HepG2 (cell line): Measurements from ENCODE around the gene RAC3. TPM values are rescaled to one million over a fixed set of nuclear protein-coding genes. Genes with fewer than 3 reads are reported as not detected.
A peak's percentile ranks its signal among the peaks of the same experiment; 100 is the strongest.

Experiments
- DR1 ChIP-seq: sonication (generic); formaldehyde crosslinking; IDR thresholded peaks from 2 replicates; pipeline ENCODE4 v1.8.0; 2021; ENCODE audit warnings: mild to moderate bottlenecking, missing genetic modification reagents, inconsistent platforms
- GABPA ChIP-seq, 2 experiments: IDR thresholded peaks; 2 replicates each; pipeline ENCODE4 v1.6.1; 2011 to 2016; ENCODE audit warnings: low read depth in 2 of 2, low read length in 1 of 2, missing biosample characterization in 1 of 2, missing genetic modification characterization in 1 of 2
- GZF1 ChIP-seq: sonication (generic); formaldehyde crosslinking; IDR thresholded peaks from 2 replicates; pipeline ENCODE4 v1.5.1; 2020; ENCODE audit warnings: mild to moderate bottlenecking, missing genetic modification reagents
- HNRNPL ChIP-seq: fragments of 200-400 bp; formaldehyde crosslinking; IDR thresholded peaks from 2 replicates; pipeline ENCODE4 v1.6.1; 2017; ENCODE audit warnings: mild to moderate bottlenecking, low read depth, low read length
- MATR3 ChIP-seq: sonication (generic); formaldehyde crosslinking; IDR thresholded peaks from 2 replicates; pipeline ENCODE4 v1.4.0; 2020; ENCODE audit warnings: missing genetic modification reagents
- POLR2G ChIP-seq: fragments of 200-400 bp; formaldehyde crosslinking; IDR thresholded peaks from 2 replicates; pipeline ENCODE4 v1.6.1; 2018; ENCODE audit warnings: mild to moderate bottlenecking, low read depth, low read length, moderate library complexity
- PTBP1 ChIP-seq: fragments of 200-400 bp; formaldehyde crosslinking; IDR thresholded peaks from 2 replicates; pipeline ENCODE4 v1.6.1; 2018; ENCODE audit warnings: low read length, low read depth; ENCODE audit not compliant: poor library complexity, severe bottlenecking
- WIZ ChIP-seq: sonication (generic); formaldehyde crosslinking; IDR thresholded peaks from 2 replicates; pipeline ENCODE4 v1.5.1; 2020; ENCODE audit warnings: mild to moderate bottlenecking, missing genetic modification reagents
- ZFP82 ChIP-seq: sonication (generic); formaldehyde crosslinking; IDR thresholded peaks from 2 replicates; pipeline ENCODE4 v1.5.1; 2020; ENCODE audit warnings: mild to moderate bottlenecking, missing genetic modification reagents, borderline replicate concordance
- ZNF296 ChIP-seq: sonication (generic); formaldehyde crosslinking; conservative IDR thresholded peaks from 2 replicates; pipeline ENCODE4 v1.5.0; 2020; ENCODE audit warnings: mild to moderate bottlenecking, missing genetic modification reagents
- ZNF563 ChIP-seq: sonication (generic); formaldehyde crosslinking; IDR thresholded peaks from 2 replicates; pipeline ENCODE4 v1.8.0; 2022; ENCODE audit warnings: mild to moderate bottlenecking, moderate library complexity, missing genetic modification reagents
- ZNF629 ChIP-seq: sonication (generic); formaldehyde crosslinking; conservative IDR thresholded peaks from 2 replicates; pipeline ENCODE4 v1.5.0; 2020; ENCODE audit warnings: missing genetic modification reagents
- ZNF841 ChIP-seq: sonication (generic); formaldehyde crosslinking; IDR thresholded peaks from 2 replicates; pipeline ENCODE4 v1.8.1; 2023; ENCODE audit warnings: missing genetic modification reagents, borderline replicate concordance
- ZSCAN12 ChIP-seq: sonication (generic); formaldehyde crosslinking; IDR thresholded peaks from 2 replicates; pipeline ENCODE4 v1.9.0; 2021; ENCODE audit warnings: mild to moderate bottlenecking, missing genetic modification reagents
- polyA plus RNA-seq, 8 experiments: library from polyadenylated mRNA; depleted of rRNA in 3 of 8; stranded (reverse) in 7 of 8; unstranded in 1 of 8; fragments of >200 nt; fragmentation: Illumina TruSeq in 4 of 8; extraction: Trizol in 4 of 8; gene quantifications; 2 replicates each; pipeline versions ENCODE4 v1.2.1 to v1.2.3, GENCODE V29; 2011 to 2016; ENCODE audit warnings: low read depth in 4 of 8, missing spikeins in 1 of 8, mixed read lengths in 1 of 8; ENCODE audit not compliant: insufficient read depth in 1 of 8
- total RNA-seq, 5 experiments: library from RNA; depleted of rRNA; stranded (reverse); fragments of >200 nt; fragmentation: Illumina TruSeq; extraction: Trizol; gene quantifications; 2 replicates each; pipeline ENCODE4 v1.2.3, GENCODE V29; 2016; ENCODE audit warnings: low read depth in 1 of 5
- TF ChIP-seq, protein P1 (sequence below): sonication (generic); formaldehyde crosslinking; IDR thresholded peaks from 2 replicates; pipeline ENCODE4 v1.5.0; 2020; ENCODE audit warnings: mild to moderate bottlenecking, missing genetic modification reagents
- TF ChIP-seq, protein P2 (sequence below): IDR thresholded peaks from 2 replicates; pipeline ENCODE4 v1.6.1; 2016; ENCODE audit warnings: low read depth, borderline replicate concordance
- TF ChIP-seq, protein P3 (sequence below): sonication (generic); formaldehyde crosslinking; IDR thresholded peaks from 2 replicates; pipeline ENCODE4 v1.4.0; 2020; ENCODE audit warnings: missing genetic modification reagents
- TF ChIP-seq, protein P4 (sequence below): sonication (generic); formaldehyde crosslinking; IDR thresholded peaks from 2 replicates; pipeline ENCODE4 v1.8.1; 2023; ENCODE audit warnings: mild to moderate bottlenecking, inconsistent platforms, moderate library complexity, missing genetic modification reagents, borderline replicate concordance
- TF ChIP-seq, protein P5 (sequence below): sonication (generic); formaldehyde crosslinking; IDR thresholded peaks from 2 replicates; pipeline ENCODE4 v1.9.0; 2021; ENCODE audit warnings: missing genetic modification reagents, mild to moderate bottlenecking, borderline replicate concordance
- TF ChIP-seq, protein P6 (sequence below): sonication (generic); formaldehyde crosslinking; IDR thresholded peaks from 2 replicates; pipeline ENCODE4 v1.4.0; 2020; ENCODE audit warnings: mild to moderate bottlenecking, missing genetic modification reagents

The RAC3 gene
- total and polyA plus RNA-seq, 2 of the 13 experiments (the other 11 are each of a cell fraction or from before 2014, with no cell fraction given), result 10.5 to 21.3 TPM

DNA sequence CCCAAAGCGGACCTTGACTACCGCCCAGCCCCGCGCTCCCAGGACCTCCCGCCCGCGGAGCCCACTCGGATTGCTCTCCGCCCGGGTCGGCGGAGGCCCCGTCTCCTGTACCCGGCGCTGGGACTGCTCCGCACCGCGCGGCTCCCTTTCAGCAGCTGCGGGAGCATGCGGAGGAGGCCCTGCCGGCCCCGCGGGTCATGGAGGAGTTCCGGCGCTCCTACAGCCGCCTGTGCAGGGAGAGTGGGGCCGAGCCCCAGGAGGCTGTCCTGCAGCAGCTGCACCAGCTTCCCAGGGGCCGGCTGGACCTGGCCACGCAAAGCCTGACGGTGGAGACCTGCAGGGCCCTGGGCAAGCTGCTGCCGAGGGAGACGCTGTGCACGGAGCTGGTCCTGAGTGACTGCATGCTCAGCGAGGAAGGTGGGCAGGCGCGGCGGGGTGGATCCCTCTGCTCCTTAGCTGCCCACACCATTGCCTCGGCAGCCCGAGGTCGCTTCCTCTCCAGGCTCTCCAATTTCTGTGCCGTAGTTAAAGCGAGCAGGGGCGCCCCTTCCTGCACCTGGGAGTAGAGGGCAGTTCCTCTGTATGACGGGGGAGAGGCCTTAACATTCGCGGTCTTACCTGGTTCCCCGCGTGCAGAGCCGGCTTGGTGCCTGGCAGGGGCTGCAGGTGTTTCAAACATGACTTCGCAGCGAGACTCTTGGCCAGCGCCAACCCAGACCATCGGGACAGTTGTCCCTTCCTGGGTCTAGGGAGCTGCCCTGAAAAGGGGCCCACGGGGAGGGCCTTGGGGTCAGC lies 7.8 kb upstream of the RAC3 start (continued):
- no peak for TF ChIP-seq ZFP82 (CRISPR knock-in tag)
- no peak for TF ChIP-seq ZSCAN12 (CRISPR knock-in tag)
- TF ChIP-seq, protein P1, sequence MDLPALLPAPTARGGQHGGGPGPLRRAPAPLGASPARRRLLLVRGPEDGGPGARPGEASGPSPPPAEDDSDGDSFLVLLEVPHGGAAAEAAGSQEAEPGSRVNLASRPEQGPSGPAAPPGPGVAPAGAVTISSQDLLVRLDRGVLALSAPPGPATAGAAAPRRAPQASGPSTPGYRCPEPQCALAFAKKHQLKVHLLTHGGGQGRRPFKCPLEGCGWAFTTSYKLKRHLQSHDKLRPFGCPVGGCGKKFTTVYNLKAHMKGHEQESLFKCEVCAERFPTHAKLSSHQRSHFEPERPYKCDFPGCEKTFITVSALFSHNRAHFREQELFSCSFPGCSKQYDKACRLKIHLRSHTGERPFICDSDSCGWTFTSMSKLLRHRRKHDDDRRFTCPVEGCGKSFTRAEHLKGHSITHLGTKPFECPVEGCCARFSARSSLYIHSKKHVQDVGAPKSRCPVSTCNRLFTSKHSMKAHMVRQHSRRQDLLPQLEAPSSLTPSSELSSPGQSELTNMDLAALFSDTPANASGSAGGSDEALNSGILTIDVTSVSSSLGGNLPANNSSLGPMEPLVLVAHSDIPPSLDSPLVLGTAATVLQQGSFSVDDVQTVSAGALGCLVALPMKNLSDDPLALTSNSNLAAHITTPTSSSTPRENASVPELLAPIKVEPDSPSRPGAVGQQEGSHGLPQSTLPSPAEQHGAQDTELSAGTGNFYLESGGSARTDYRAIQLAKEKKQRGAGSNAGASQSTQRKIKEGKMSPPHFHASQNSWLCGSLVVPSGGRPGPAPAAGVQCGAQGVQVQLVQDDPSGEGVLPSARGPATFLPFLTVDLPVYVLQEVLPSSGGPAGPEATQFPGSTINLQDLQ (CRISPR knock-in tag), result peak; percentile 61; the same call in 1 of the 2 replicates
- peak; percentile 5 for TF ChIP-seq PTBP1
- peak; percentile 24; the same call in 1 of the 2 replicates for TF ChIP-seq ZNF629 (CRISPR knock-in tag)
- no peak for TF ChIP-seq GABPA (IDR thresholded peaks at IDR 0.05; ENCODE audit: low read depth, low read length)
- TF ChIP-seq GABPA (CRISPR knock-in tag; IDR thresholded peaks at IDR 0.05; ENCODE audit: low read depth), result no peak
- TF ChIP-seq, protein P2, sequence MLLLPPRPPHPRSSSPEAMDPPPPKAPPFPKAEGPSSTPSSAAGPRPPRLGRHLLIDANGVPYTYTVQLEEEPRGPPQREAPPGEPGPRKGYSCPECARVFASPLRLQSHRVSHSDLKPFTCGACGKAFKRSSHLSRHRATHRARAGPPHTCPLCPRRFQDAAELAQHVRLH (CRISPR knock-in tag), result no peak
- peak; percentile 87; the same call in 1 of the 2 replicates for TF ChIP-seq ZNF563 (CRISPR knock-in tag)
- TF ChIP-seq, protein P3, sequence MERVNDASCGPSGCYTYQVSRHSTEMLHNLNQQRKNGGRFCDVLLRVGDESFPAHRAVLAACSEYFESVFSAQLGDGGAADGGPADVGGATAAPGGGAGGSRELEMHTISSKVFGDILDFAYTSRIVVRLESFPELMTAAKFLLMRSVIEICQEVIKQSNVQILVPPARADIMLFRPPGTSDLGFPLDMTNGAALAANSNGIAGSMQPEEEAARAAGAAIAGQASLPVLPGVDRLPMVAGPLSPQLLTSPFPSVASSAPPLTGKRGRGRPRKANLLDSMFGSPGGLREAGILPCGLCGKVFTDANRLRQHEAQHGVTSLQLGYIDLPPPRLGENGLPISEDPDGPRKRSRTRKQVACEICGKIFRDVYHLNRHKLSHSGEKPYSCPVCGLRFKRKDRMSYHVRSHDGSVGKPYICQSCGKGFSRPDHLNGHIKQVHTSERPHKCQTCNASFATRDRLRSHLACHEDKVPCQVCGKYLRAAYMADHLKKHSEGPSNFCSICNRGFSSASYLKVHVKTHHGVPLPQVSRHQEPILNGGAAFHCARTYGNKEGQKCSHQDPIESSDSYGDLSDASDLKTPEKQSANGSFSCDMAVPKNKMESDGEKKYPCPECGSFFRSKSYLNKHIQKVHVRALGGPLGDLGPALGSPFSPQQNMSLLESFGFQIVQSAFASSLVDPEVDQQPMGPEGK (CRISPR knock-in tag), result peak; percentile 5
- TF ChIP-seq POLR2G, result peak; percentile 38
- no peak for TF ChIP-seq ZNF841 (CRISPR knock-in tag)
- TF ChIP-seq ZNF296, result 0 out of 2 replicates have a peak, but pooled peaks have one; percentile 69
- 0 out of 2 replicates have a peak, but pooled peaks have one; percentile 72 for TF ChIP-seq GZF1 (CRISPR knock-in tag)
- no peak for TF ChIP-seq DR1
- TF ChIP-seq, protein P4, sequence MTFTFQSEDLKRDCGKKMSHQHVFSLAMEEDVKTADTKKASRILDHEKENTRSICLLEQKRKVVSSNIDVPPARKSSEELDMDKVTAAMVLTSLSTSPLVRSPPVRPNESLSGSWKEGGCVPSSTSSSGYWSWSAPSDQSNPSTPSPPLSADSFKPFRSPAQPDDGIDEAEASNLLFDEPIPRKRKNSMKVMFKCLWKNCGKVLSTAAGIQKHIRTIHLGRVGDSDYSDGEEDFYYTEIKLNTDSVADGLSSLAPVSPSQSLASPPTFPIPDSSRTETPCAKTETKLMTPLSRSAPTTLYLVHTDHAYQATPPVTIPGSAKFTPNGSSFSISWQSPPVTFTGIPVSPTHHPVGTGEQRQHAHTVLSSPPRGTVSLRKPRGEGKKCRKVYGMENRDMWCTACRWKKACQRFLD (CRISPR knock-in tag), result peak; percentile 68; the same call in 1 of the 2 replicates
- 0 out of 2 replicates have a peak, but pooled peaks have one; percentile 38 for TF ChIP-seq HNRNPL
- TF ChIP-seq, protein P5, sequence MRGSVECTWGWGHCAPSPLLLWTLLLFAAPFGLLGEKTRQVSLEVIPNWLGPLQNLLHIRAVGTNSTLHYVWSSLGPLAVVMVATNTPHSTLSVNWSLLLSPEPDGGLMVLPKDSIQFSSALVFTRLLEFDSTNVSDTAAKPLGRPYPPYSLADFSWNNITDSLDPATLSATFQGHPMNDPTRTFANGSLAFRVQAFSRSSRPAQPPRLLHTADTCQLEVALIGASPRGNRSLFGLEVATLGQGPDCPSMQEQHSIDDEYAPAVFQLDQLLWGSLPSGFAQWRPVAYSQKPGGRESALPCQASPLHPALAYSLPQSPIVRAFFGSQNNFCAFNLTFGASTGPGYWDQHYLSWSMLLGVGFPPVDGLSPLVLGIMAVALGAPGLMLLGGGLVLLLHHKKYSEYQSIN (CRISPR knock-in tag), result no peak
- TF ChIP-seq MATR3 (CRISPR knock-in tag), result no peak
- TF ChIP-seq, protein P6, sequence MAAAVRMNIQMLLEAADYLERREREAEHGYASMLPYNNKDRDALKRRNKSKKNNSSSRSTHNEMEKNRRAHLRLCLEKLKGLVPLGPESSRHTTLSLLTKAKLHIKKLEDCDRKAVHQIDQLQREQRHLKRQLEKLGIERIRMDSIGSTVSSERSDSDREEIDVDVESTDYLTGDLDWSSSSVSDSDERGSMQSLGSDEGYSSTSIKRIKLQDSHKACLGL (CRISPR knock-in tag), result peak; percentile 65; the same call in 1 of the 2 replicates
- TF ChIP-seq WIZ (CRISPR knock-in tag), result peak; percentile 79; the same call in 1 of the 2 replicates
